Measurements from ENCODE around the gene GNG7.
"Not testable (repeated sequence)": the region's sequence is repeated elsewhere in the genome, so short reads cannot be mapped to it uniquely, and the experiment has no call there.

GNG7 gene

GRCh38 chr19:2527171-2527570 lies 175.3 kb downstream of the GNG7 start:
- H3K4me3 ChIP-seq (ENCODE audit: low read depth, low read length): no peak overlapping the region
- TF ChIP-seq, protein P1, sequence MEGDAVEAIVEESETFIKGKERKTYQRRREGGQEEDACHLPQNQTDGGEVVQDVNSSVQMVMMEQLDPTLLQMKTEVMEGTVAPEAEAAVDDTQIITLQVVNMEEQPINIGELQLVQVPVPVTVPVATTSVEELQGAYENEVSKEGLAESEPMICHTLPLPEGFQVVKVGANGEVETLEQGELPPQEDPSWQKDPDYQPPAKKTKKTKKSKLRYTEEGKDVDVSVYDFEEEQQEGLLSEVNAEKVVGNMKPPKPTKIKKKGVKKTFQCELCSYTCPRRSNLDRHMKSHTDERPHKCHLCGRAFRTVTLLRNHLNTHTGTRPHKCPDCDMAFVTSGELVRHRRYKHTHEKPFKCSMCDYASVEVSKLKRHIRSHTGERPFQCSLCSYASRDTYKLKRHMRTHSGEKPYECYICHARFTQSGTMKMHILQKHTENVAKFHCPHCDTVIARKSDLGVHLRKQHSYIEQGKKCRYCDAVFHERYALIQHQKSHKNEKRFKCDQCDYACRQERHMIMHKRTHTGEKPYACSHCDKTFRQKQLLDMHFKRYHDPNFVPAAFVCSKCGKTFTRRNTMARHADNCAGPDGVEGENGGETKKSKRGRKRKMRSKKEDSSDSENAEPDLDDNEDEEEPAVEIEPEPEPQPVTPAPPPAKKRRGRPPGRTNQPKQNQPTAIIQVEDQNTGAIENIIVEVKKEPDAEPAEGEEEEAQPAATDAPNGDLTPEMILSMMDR (IDR thresholded peaks at IDR 0.05; ENCODE audit: insufficient read depth, low read depth, low read length, missing control alignments): no peak
- no peak for DNase-seq (ENCODE audit: low read depth)

GRCh38 chr19:2524840-2525723 lies 177.4 kb downstream of the GNG7 start:
- TF ChIP-seq, protein P1 (IDR thresholded peaks at IDR 0.05; ENCODE audit: insufficient read depth, low read depth, low read length, missing control alignments): no peak
- DNase-seq (ENCODE audit: low read depth): no peak

GRCh38 chr19:2524361-2524839 lies 178.1 kb downstream of the GNG7 start:
- TF ChIP-seq, protein P1 (IDR thresholded peaks at IDR 0.05; ENCODE audit: insufficient read depth, low read depth, low read length, missing control alignments): no peak
- H3K4me3 ChIP-seq (ENCODE audit: low read depth, low read length): no peak overlapping the region

More at GRCh38 chr19:2524840-2525723, 177.4 kb downstream of the GNG7 start:
- no peak overlapping the region for H3K4me3 ChIP-seq (ENCODE audit: low read depth, low read length)

DNA sequence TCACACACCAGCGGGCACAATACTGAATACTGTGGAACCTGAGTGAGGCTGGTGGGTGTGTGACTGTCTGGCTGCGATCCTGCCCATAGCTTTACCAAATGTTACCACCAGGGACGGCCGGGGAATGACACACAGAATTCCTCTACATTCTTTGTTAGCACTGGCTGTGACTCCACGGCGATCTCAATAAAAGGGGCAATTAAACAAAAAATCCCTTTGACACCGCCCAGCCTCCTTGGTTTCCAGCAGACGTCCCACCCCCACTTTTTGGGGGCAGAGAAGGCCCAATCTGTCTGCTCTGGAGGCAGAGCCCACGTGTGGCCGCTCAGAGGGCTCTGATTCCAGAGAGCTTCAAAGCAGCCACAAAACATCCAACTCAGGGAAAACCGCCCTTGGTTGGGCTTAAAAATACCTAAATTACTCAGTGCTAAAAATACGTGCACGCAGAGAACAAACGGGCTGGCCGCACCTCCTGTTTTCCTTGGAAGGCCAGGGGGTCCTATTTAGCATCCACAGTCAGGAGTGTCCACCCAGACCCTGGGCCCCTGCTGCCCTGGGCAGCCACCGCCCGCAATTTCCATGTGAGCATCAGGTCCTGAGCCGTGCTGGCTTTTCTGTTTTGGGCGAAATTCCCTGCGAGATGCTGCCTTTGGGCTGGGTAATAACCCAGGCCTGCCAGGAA lies 178.7 kb downstream of the GNG7 start:
- TF ChIP-seq, protein P1 (IDR thresholded peaks at IDR 0.05; ENCODE audit: insufficient read depth, low read depth, low read length, missing control alignments): no peak
- H3K4me3 ChIP-seq (ENCODE audit: low read depth, low read length): no peak overlapping the region
- no peak for DNase-seq (ENCODE audit: low read depth)

More at GRCh38 chr19:2524361-2524839, 178.1 kb downstream of the GNG7 start:
- no peak for DNase-seq (ENCODE audit: low read depth)

- TF ChIP-seq, protein P1 (IDR thresholded peaks at IDR 0.05; ENCODE audit: insufficient read depth, low read depth, low read length, missing control alignments): no peak
- no peak for DNase-seq (ENCODE audit: low read depth)
- no peak overlapping the region for H3K4me3 ChIP-seq (ENCODE audit: low read depth, low read length)
These were observed 183.0 kb downstream of the GNG7 start for GRCh38 chr19:2519482-2519881.

DNA sequence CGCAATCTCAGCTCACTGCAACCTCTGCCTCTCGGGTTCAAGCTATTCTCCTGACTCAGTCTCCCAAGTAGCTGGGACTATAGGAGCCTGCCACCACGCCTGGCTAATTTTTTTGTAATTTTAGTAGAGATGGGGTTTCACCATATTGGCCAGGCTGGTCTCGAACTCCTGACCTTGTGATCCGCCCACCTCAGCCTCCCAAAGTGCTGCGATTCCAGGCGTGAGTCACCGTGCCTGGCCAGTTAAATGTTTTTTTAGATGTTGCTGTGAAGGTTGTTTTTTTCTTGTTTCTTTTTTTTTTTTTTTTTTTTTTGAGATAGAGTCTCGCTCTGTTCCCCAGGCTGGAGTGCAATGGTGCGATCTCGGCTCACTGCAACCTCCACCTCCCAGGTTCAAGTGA lies 183.6 kb downstream of the GNG7 start:
- DNase-seq (ENCODE audit: low read depth): not testable (repeated sequence)

GRCh38 chr19:2517881-2518601 lies 184.5 kb downstream of the GNG7 start:
- DNase-seq (ENCODE audit: low read depth): no peak
- TF ChIP-seq, protein P1 (IDR thresholded peaks at IDR 0.05; ENCODE audit: insufficient read depth, low read depth, low read length, missing control alignments): no peak
- no peak overlapping the region for H3K4me3 ChIP-seq (ENCODE audit: low read depth, low read length)

More for the DNA sequence above, 183.6 kb downstream of the GNG7 start:
- H3K4me3 ChIP-seq (ENCODE audit: low read depth, low read length): not testable (repeated sequence)
